Ovary (tissue), 3 donors: Measurements from ENCODE around the gene TRAF4.

ENCODE experiments used
- CTCF ChIP-seq, 3 donors: fragments of 450-650 bp in 2 of 3; fragments of 200-600 bp in 1 of 3; IDR thresholded peaks; one replicate each; pipeline versions ENCODE4 v1.5.1 to v1.8.0; 2016 to 2022; ENCODE audit warnings: antibody characterized with exemption in 3 of 3, mild to moderate bottlenecking in 1 of 3
- POLR2A ChIP-seq: fragments of 450-650 bp; IDR thresholded peaks from one replicate; pipeline ENCODE4 v1.6.1; 2017; ENCODE audit warnings: antibody characterized with exemption, mild to moderate bottlenecking, moderate library complexity
- donor health status: DM: no; HTN: no; CAD: no.

- TF ChIP-seq CTCF (IDR thresholded peaks at IDR 0.05) = no peak
- TF ChIP-seq POLR2A = no peak
Measured at GRCh38 chr17:28702026-28702751, 41.6 kb upstream of the TRAF4 start.
